GM18907 (cell line): Measurements from ENCODE around the gene KLK10.
"Not testable (repeated sequence)": the region's sequence is repeated elsewhere in the genome, so short reads cannot be mapped to it uniquely, and the experiment has no call there.

Source experiments
- ATAC-seq: cut with Tn5 transposase; IDR thresholded peaks from one replicate; pipeline ENCODE4 v1.9.1; 2021; ENCODE audit warnings: mild to moderate bottlenecking, moderate library complexity; ENCODE audit not compliant: unreplicated experiment

Gene KLK10

GRCh38 chr19:51002542-51003311 lies 16.8 kb downstream of the KLK10 start:
- no peak for ATAC-seq

- no peak for ATAC-seq
These were observed 17.4 kb downstream of the KLK10 start for GRCh38 chr19:51002089-51002532.

- no peak for ATAC-seq
These were observed 18.0 kb downstream of the KLK10 start, which contains the start of gene KLK8 for GRCh38 chr19:51001515-51001914. Gene KLK8, minus strand, starts transcription at chr19:51001604. Its CDS starts 437 bp downstream, at chr19:51001167.

- no peak for ATAC-seq
These were observed 18.5 kb downstream of the KLK10 start for GRCh38 chr19:51000981-51001380.

- no peak for ATAC-seq
These were observed 19.1 kb downstream of the KLK10 start for GRCh38 chr19:51000426-51000825.

- ATAC-seq, result no peak
These were observed 20.8 kb downstream of the KLK10 start for GRCh38 chr19:50998686-50999085.

- no peak for ATAC-seq
These were observed 21.4 kb downstream of the KLK10 start for GRCh38 chr19:50998061-50998460.

- no peak for ATAC-seq
These were observed 25.4 kb downstream of the KLK10 start for GRCh38 chr19:50994129-50994528.

GRCh38 chr19:50992666-50993035 lies 26.9 kb downstream of the KLK10 start:
- no peak for ATAC-seq

GRCh38 chr19:50984416-50984815 lies 35.1 kb downstream of the KLK10 start:
- ATAC-seq, result not testable (repeated sequence)

GRCh38 chr19:50983625-50984292 lies 35.8 kb downstream of the KLK10 start, which contains the start of gene KLK7:
Gene KLK7, minus strand, starts transcription at chr19:50983917. Its CDS starts 1,518 bp downstream, at chr19:50982399.
- ATAC-seq, result no peak

GRCh38 chr19:50982186-50982585 lies 37.3 kb downstream of the KLK10 start:
- no peak for ATAC-seq

GRCh38 chr19:50981587-50982146 lies 37.8 kb downstream of the KLK10 start:
- ATAC-seq, result no peak

GRCh38 chr19:50980208-50980607 lies 39.3 kb downstream of the KLK10 start:
- no peak for ATAC-seq

GRCh38 chr19:50979758-50980157 lies 39.8 kb downstream of the KLK10 start:
- ATAC-seq, result no peak

GRCh38 chr19:50978772-50979390 lies 40.6 kb downstream of the KLK10 start:
- ATAC-seq, result no peak

GRCh38 chr19:50977626-50978025 lies 41.9 kb downstream of the KLK10 start:
- no peak for ATAC-seq

- no peak for ATAC-seq
These were observed 43.7 kb downstream of the KLK10 start for GRCh38 chr19:50975766-50976165.

GRCh38 chr19:50974702-50975556 lies 44.6 kb downstream of the KLK10 start:
- ATAC-seq, result no peak

GRCh38 chr19:50972795-50973376 lies 46.6 kb downstream of the KLK10 start:
- ATAC-seq, result no peak
